Choroid plexus epithelial cell (primary cell): ENCODE results near the gene CHID1.

ENCODE experiments used
- DNase-seq: peaks from one replicate; pipeline ENCODE4 v3.0.0-alpha.2; 2010; ENCODE audit warnings: low read depth
- H3K4me3 ChIP-seq: 2 replicates; pipeline ENCODE4 v1.5.1; 2011; ENCODE audit warnings: low read depth, mild to moderate bottlenecking, control low read depth, low read length, moderate library complexity
- CTCF ChIP-seq: conservative IDR thresholded peaks from 2 replicates; pipeline ENCODE4 v1.5.1; 2011; ENCODE audit warnings: low read depth, mild to moderate bottlenecking, control low read depth, inconsistent platforms, low read length, moderate library complexity

Gene CHID1

GRCh38 chr11:899724-900123, 10.9 kb downstream of the CHID1 start:
- no peak for TF ChIP-seq CTCF
- H3K4me3 ChIP-seq = no peak overlapping the region
- no peak for DNase-seq

GRCh38 chr11:898540-899190, 11.9 kb downstream of the CHID1 start:
- peak; percentile 47 for DNase-seq
- peak; percentile 52 for TF ChIP-seq CTCF

GRCh38 chr11:898143-898511, 12.5 kb downstream of the CHID1 start:
- no peak overlapping the region for H3K4me3 ChIP-seq
- DNase-seq = peak; percentile 56
- peak; percentile 60 for TF ChIP-seq CTCF

More at GRCh38 chr11:898540-899190, 11.9 kb downstream of the CHID1 start:
- H3K4me3 ChIP-seq = no peak overlapping the region

GRCh38 chr11:897253-898142, 13.1 kb downstream of the CHID1 start:
- no peak for TF ChIP-seq CTCF
- DNase-seq = no peak
- no peak overlapping the region for H3K4me3 ChIP-seq

GRCh38 chr11:895331-896110, 15.1 kb downstream of the CHID1 start:
- no peak for DNase-seq
- H3K4me3 ChIP-seq = no peak overlapping the region
- no peak for TF ChIP-seq CTCF

GRCh38 chr11:894575-895201, 15.9 kb downstream of the CHID1 start:
- no peak overlapping the region for H3K4me3 ChIP-seq
- peak; percentile 34 for TF ChIP-seq CTCF
- DNase-seq = no peak
